Measurements from ENCODE around the gene CNST.

Gene CNST

GRCh38 chr1:246659594-246660140, 93.4 kb downstream of the CNST start:
- DNase-seq (ENCODE audit: low read depth), result no peak
- TF ChIP-seq CTCF (conservative IDR thresholded peaks at IDR 0.05; ENCODE audit: control insufficient read depth, insufficient read depth, low read depth, low read length), result no peak
- no peak overlapping the region for H3K4me3 ChIP-seq (ENCODE audit: control insufficient read depth, low read depth, low read length)

GRCh38 chr1:246661451-246661850, 95.2 kb downstream of the CNST start:
- no peak overlapping the region for H3K4me3 ChIP-seq (ENCODE audit: control insufficient read depth, low read depth, low read length)
- TF ChIP-seq CTCF (conservative IDR thresholded peaks at IDR 0.05; ENCODE audit: control insufficient read depth, insufficient read depth, low read depth, low read length), result no peak
- DNase-seq (ENCODE audit: low read depth), result no peak

- no peak for TF ChIP-seq CTCF (conservative IDR thresholded peaks at IDR 0.05; ENCODE audit: control insufficient read depth, insufficient read depth, low read depth, low read length)
- no peak for DNase-seq (ENCODE audit: low read depth)
- H3K4me3 ChIP-seq (ENCODE audit: control insufficient read depth, low read depth, low read length), result no peak overlapping the region
These were observed 101.5 kb downstream of the CNST start for GRCh38 chr1:246667773-246668172.

GRCh38 chr1:246669659-246670058, 103.4 kb downstream of the CNST start:
- no peak overlapping the region for H3K4me3 ChIP-seq (ENCODE audit: control insufficient read depth, low read depth, low read length)
- TF ChIP-seq CTCF (conservative IDR thresholded peaks at IDR 0.05; ENCODE audit: control insufficient read depth, insufficient read depth, low read depth, low read length), result no peak
- DNase-seq (ENCODE audit: low read depth), result no peak

GRCh38 chr1:246674049-246674448, 107.8 kb downstream of the CNST start:
- TF ChIP-seq CTCF (conservative IDR thresholded peaks at IDR 0.05; ENCODE audit: control insufficient read depth, insufficient read depth, low read depth, low read length), result no peak
- DNase-seq (ENCODE audit: low read depth), result no peak
- no peak overlapping the region for H3K4me3 ChIP-seq (ENCODE audit: control insufficient read depth, low read depth, low read length)

- TF ChIP-seq CTCF (conservative IDR thresholded peaks at IDR 0.05; ENCODE audit: control insufficient read depth, insufficient read depth, low read depth, low read length), result no peak
- H3K4me3 ChIP-seq (ENCODE audit: control insufficient read depth, low read depth, low read length), result no peak overlapping the region
- no peak for DNase-seq (ENCODE audit: low read depth)
These were observed 111.6 kb downstream of the CNST start for GRCh38 chr1:246677842-246678241.
